ENCODE results near the gene COMMD4.

DNA sequence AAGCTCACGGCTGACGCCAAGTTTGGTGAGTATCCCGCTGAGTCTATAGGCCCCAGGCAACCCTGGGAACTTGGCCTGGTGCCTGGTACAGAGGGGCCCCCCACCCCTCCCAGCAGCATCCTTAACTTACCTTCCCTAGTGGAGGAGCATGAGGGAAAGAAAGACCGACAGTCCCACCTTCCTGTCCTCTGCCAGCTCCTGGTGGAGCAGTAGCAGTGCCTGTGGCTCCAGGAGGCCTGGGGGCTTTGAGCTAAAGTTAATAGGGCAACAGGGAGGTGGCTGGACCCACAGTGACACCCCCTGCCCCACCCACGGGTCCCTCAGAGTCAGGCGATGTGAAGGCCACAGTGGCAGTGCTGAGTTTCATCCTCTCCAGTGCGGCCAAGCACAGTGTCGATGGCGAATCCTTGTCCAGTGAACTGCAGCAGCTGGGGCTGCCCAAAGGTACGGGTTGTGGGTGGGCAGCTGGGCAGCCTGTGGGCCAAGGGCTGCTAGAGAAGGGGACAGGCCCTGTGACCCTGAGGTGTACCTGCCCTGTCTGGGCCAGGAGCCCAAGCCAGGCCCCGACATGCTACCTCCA, 2.9 kb downstream of the COMMD4 start:
- TF ChIP-seq, protein P1, sequence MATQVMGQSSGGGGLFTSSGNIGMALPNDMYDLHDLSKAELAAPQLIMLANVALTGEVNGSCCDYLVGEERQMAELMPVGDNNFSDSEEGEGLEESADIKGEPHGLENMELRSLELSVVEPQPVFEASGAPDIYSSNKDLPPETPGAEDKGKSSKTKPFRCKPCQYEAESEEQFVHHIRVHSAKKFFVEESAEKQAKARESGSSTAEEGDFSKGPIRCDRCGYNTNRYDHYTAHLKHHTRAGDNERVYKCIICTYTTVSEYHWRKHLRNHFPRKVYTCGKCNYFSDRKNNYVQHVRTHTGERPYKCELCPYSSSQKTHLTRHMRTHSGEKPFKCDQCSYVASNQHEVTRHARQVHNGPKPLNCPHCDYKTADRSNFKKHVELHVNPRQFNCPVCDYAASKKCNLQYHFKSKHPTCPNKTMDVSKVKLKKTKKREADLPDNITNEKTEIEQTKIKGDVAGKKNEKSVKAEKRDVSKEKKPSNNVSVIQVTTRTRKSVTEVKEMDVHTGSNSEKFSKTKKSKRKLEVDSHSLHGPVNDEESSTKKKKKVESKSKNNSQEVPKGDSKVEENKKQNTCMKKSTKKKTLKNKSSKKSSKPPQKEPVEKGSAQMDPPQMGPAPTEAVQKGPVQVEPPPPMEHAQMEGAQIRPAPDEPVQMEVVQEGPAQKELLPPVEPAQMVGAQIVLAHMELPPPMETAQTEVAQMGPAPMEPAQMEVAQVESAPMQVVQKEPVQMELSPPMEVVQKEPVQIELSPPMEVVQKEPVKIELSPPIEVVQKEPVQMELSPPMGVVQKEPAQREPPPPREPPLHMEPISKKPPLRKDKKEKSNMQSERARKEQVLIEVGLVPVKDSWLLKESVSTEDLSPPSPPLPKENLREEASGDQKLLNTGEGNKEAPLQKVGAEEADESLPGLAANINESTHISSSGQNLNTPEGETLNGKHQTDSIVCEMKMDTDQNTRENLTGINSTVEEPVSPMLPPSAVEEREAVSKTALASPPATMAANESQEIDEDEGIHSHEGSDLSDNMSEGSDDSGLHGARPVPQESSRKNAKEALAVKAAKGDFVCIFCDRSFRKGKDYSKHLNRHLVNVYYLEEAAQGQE (IDR thresholded peaks at IDR 0.05; ENCODE audit: low read depth, low read length): no peak
- TF ChIP-seq CTCF (IDR thresholded peaks at IDR 0.05): no peak
- TF ChIP-seq, protein P2, sequence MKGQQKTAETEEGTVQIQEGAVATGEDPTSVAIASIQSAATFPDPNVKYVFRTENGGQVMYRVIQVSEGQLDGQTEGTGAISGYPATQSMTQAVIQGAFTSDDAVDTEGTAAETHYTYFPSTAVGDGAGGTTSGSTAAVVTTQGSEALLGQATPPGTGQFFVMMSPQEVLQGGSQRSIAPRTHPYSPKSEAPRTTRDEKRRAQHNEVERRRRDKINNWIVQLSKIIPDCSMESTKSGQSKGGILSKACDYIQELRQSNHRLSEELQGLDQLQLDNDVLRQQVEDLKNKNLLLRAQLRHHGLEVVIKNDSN (IDR thresholded peaks at IDR 0.05; ENCODE audit: borderline replicate concordance, low read depth): no peak
- TF ChIP-seq TCF12 (IDR thresholded peaks at IDR 0.05): no peak
- no peak for TF ChIP-seq RFX5 (IDR thresholded peaks at IDR 0.05; ENCODE audit: low read length)
- TF ChIP-seq MXI1 (IDR thresholded peaks at IDR 0.05; ENCODE audit: low read depth, low read length): no peak
- no peak for TF ChIP-seq EP300 (IDR thresholded peaks at IDR 0.05; ENCODE audit: borderline replicate concordance in 1 of 2, low read depth in 1 of 2, low read length in 1 of 2)
- TF ChIP-seq POLR2AphosphoS5 (IDR thresholded peaks at IDR 0.05; ENCODE audit: low read depth, low read length): no peak
- no peak for TF ChIP-seq RCOR1 (IDR thresholded peaks at IDR 0.05; ENCODE audit: low read length)
- no peak for TF ChIP-seq ZBTB33 (IDR thresholded peaks at IDR 0.05; ENCODE audit: borderline replicate concordance, low read depth)
- TF ChIP-seq, protein P3, sequence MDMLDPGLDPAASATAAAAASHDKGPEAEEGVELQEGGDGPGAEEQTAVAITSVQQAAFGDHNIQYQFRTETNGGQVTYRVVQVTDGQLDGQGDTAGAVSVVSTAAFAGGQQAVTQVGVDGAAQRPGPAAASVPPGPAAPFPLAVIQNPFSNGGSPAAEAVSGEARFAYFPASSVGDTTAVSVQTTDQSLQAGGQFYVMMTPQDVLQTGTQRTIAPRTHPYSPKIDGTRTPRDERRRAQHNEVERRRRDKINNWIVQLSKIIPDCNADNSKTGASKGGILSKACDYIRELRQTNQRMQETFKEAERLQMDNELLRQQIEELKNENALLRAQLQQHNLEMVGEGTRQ (IDR thresholded peaks at IDR 0.05; ENCODE audit: borderline replicate concordance, low read depth, low read length): no peak

Measured in SK-N-SH (cell line).